Suprapubic skin (tissue), 4 donors: Measurements from ENCODE around the gene PNPLA3.

ENCODE experiments used
- CTCF ChIP-seq, 2 donors: fragments of 200-600 bp in 1 of 2; fragments of 450-650 bp in 1 of 2; sonication (generic) in 1 of 2; IDR thresholded peaks; one replicate each; pipeline ENCODE4 v1.5.1; 2016 to 2019; ENCODE audit warnings: antibody characterized with exemption in 2 of 2, mild to moderate bottlenecking in 1 of 2, moderate library complexity in 1 of 2
- EP300 ChIP-seq: sonication (generic); formaldehyde crosslinking; IDR thresholded peaks from one replicate; pipeline ENCODE4 v1.6.1; 2017; ENCODE audit warnings: antibody characterized with exemption
- POLR2A ChIP-seq, 2 donors: fragments of 450-650 bp; IDR thresholded peaks; one replicate each; pipeline ENCODE4 v1.6.1; 2017; ENCODE audit warnings: antibody characterized with exemption in 2 of 2, mild to moderate bottlenecking in 2 of 2, moderate library complexity in 2 of 2
- POLR2AphosphoS5 ChIP-seq, 3 donors: sonication (generic); formaldehyde crosslinking; IDR thresholded peaks; one replicate each; pipeline ENCODE4 v1.6.1; 2017; ENCODE audit warnings: antibody characterized with exemption in 3 of 3

DNA sequence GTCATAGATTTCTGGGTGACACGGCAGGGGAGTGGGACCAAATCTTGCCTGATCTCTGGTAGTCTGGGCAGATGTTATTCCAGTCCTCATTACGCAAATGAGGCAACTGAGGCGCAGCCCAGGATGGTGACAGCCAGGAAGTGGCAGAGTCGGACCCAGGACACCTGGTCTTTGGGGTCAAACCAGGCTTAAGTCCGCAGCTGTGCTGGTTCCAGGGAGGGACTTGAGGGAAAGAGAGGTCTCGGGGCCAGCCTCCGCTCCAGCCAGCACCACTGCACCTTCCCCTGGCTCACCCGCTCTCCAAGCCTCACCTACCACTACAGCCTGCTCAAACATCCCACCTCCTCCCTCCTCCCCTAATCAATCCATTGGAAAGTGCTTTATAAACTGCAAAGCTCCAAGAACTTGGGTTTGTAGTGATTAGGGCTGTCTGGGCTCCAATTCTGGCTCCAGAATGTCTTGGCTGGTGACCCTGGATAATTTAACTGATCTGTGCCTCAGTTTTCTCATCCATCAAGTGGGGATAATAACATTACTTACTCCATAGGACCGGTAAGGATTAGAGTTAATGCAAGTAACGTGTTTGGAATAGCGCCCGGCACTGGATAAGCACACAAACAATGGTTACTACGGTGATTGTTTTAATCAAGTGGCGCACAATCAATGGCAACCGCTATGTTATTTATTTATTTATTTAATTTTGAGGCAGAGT is 31.3 kb upstream of the PNPLA3 start:
- TF ChIP-seq POLR2AphosphoS5 (IDR thresholded peaks at IDR 0.05) (no peak), CTCF (IDR thresholded peaks at IDR 0.05) (no peak), POLR2A (IDR thresholded peaks at IDR 0.05) (no peak), EP300 (no peak)
